Osteoblast (primary cell): ENCODE data around the gene SCTR. TPM values are rescaled to one million over a fixed set of nuclear protein-coding genes. Genes with fewer than 3 reads are reported as not detected.

Experiments
- DNase-seq: peaks from one replicate; pipeline ENCODE4 v3.0.0; 2011; ENCODE audit warnings: low spot score, mixed read lengths; ENCODE audit not compliant: insufficient read length; ENCODE audit errors: missing footprints
- H2AFZ ChIP-seq: 2 replicates; pipeline ENCODE4 v1.6.0; 2011; ENCODE audit warnings: mild to moderate bottlenecking, low read length
- H3K27ac ChIP-seq: 2 replicates; pipeline ENCODE4 v1.5.1; 2011; ENCODE audit warnings: mild to moderate bottlenecking, low read depth, low read length, moderate library complexity
- H3K27me3 ChIP-seq: 2 replicates; pipeline ENCODE4 v1.6.0; 2012; ENCODE audit warnings: mild to moderate bottlenecking, control low read depth, inconsistent platforms, low read length, moderate library complexity; ENCODE audit not compliant: insufficient read depth
- H3K36me3 ChIP-seq: 2 replicates; pipeline ENCODE4 v1.5.1; 2011; ENCODE audit warnings: mild to moderate bottlenecking, low read length, control low read depth, moderate library complexity; ENCODE audit not compliant: insufficient read depth
- H3K4me1 ChIP-seq: 2 replicates; pipeline ENCODE4 v1.5.1; 2011; ENCODE audit warnings: mild to moderate bottlenecking, low read length, control low read depth, moderate library complexity; ENCODE audit not compliant: insufficient read depth
- H3K4me2 ChIP-seq: 2 replicates; pipeline ENCODE4 v1.6.0; 2011; ENCODE audit warnings: mild to moderate bottlenecking, low read length; ENCODE audit not compliant: insufficient read depth
- H3K4me3 ChIP-seq: fragments of 200-600 bp; sonication (generic); 3 replicates; pipeline ENCODE4 v1.5.1; 2012; ENCODE audit warnings: mild to moderate bottlenecking, low read length, inconsistent platforms; ENCODE audit not compliant: insufficient read depth
- H3K79me2 ChIP-seq: 2 replicates; pipeline ENCODE4 v1.6.0; 2012; ENCODE audit warnings: mild to moderate bottlenecking, low read length, control low read depth, inconsistent platforms; ENCODE audit not compliant: insufficient read depth
- H3K9me3 ChIP-seq: 2 replicates; pipeline ENCODE4 v1.5.1; 2011; ENCODE audit warnings: low read depth, low read length, control low read depth
- H4K20me1 ChIP-seq: 2 replicates; pipeline ENCODE4 v1.6.0; 2012; ENCODE audit warnings: mild to moderate bottlenecking, low read length, control low read depth; ENCODE audit not compliant: insufficient read depth
- CTCF ChIP-seq: IDR thresholded peaks from 2 replicates; pipeline ENCODE4 v1.5.1; 2011; ENCODE audit warnings: mild to moderate bottlenecking, low read depth, low read length, moderate library complexity; ENCODE audit errors: extremely low read depth
- total RNA-seq: library from RNA; depleted of rRNA; stranded (reverse); fragments of >200 nt; gene quantifications from 2 replicates; pipeline ENCODE4 v1.2.3, GENCODE V29; 2012

SCTR gene
- total RNA-seq, 1 donor, result not detected

- Histone ChIP-seq H3K4me1 (no peaks in the 10 kb centered on the region), H3K27ac (no peak overlapping the region), H3K4me3 (no peak overlapping the region), H3K36me3 (no peaks in the 10 kb centered on the region), H3K79me2 (no peaks in the 10 kb centered on the region), H3K4me2 (no peak overlapping the region), H3K9me3 (peaks cover 3% of the 10 kb centered on the region), H2AFZ (no peak overlapping the region), H3K27me3 (peaks cover 7% of the 10 kb centered on the region), H4K20me1 (no peaks in the 10 kb centered on the region)
- DNase-seq, result no peak
- TF ChIP-seq CTCF, result no peak
These were observed 11.9 kb upstream of the SCTR start for GRCh38 chr2:119536211-119536610.

- no peak for DNase-seq
- Histone ChIP-seq H3K27me3 (peaks cover 2% of the 10 kb centered on the region), H3K4me3 (no peak overlapping the region), H3K79me2 (no peaks in the 10 kb centered on the region), H2AFZ (no peak overlapping the region), H3K36me3 (no peaks in the 10 kb centered on the region), H3K4me1 (no peaks in the 10 kb centered on the region), H3K27ac (no peak overlapping the region), H3K9me3 (peaks cover 3% of the 10 kb centered on the region), H4K20me1 (no peaks in the 10 kb centered on the region), H3K4me2 (no peak overlapping the region)
- no peak for TF ChIP-seq CTCF
These were observed 9.3 kb upstream of the SCTR start for GRCh38 chr2:119533560-119533959.

- peaks cover 14% of the 10 kb centered on the region for H3K27me3 ChIP-seq
- H4K20me1 ChIP-seq, result no peaks in the 10 kb centered on the region
- TF ChIP-seq CTCF, result no peak
- no peaks in the 10 kb centered on the region for H3K79me2 ChIP-seq
- no peaks in the 10 kb centered on the region for H3K4me1 ChIP-seq
- no peak for DNase-seq
- no peak overlapping the region for H3K4me3 ChIP-seq
- no peaks in the 10 kb centered on the region for H3K36me3 ChIP-seq
- no peak overlapping the region for H2AFZ ChIP-seq
- no peak overlapping the region for H3K4me2 ChIP-seq
- no peak overlapping the region for H3K27ac ChIP-seq
- H3K9me3 ChIP-seq, result peaks cover 3% of the 10 kb centered on the region
These were observed 7.0 kb upstream of the SCTR start for GRCh38 chr2:119531292-119531691.

- no peak overlapping the region for H2AFZ ChIP-seq
- peaks cover under 1% of the 10 kb centered on the region for H3K9me3 ChIP-seq
- no peaks in the 10 kb centered on the region for H3K36me3 ChIP-seq
- no peak overlapping the region for H3K4me2 ChIP-seq
- H3K27me3 ChIP-seq, result peaks cover 42% of the 10 kb centered on the region
- H3K4me1 ChIP-seq, result no peaks in the 10 kb centered on the region
- H3K79me2 ChIP-seq, result no peaks in the 10 kb centered on the region
- TF ChIP-seq CTCF, result no peak
- no peak overlapping the region for H3K4me3 ChIP-seq
- H4K20me1 ChIP-seq, result no peaks in the 10 kb centered on the region
- no peak overlapping the region for H3K27ac ChIP-seq
- DNase-seq, result no peak
These were observed 3.7 kb upstream of the SCTR start for GRCh38 chr2:119527999-119528398.
